Gastroesophageal sphincter (tissue), 3 donors: ENCODE results near the gene CERS3.

ENCODE experiments used
- EP300 ChIP-seq: sonication (generic); formaldehyde crosslinking; IDR thresholded peaks from one replicate; pipeline ENCODE4 v1.6.1; 2017; ENCODE audit warnings: antibody characterized with exemption, mild to moderate bottlenecking
- POLR2A ChIP-seq, 2 donors: fragments of 450-650 bp; IDR thresholded peaks; one replicate each; pipeline ENCODE4 v1.6.1; 2017; ENCODE audit warnings: antibody characterized with exemption in 2 of 2, mild to moderate bottlenecking in 2 of 2, moderate library complexity in 1 of 2
- POLR2AphosphoS5 ChIP-seq: sonication (generic); formaldehyde crosslinking; IDR thresholded peaks from one replicate; pipeline ENCODE4 v1.6.1; 2017; ENCODE audit warnings: antibody characterized with exemption
- TF ChIP-seq, protein P1 (sequence below), 4 experiments: fragments of 200-600 bp in 2 of 4; fragments of 450-650 bp in 2 of 4; sonication (generic) in 1 of 4; IDR thresholded peaks; one replicate each; pipeline ENCODE4 v1.5.1; 2017 to 2019; ENCODE audit warnings: antibody characterized with exemption in 4 of 4, mild to moderate bottlenecking in 2 of 4, moderate library complexity in 2 of 4

DNA sequence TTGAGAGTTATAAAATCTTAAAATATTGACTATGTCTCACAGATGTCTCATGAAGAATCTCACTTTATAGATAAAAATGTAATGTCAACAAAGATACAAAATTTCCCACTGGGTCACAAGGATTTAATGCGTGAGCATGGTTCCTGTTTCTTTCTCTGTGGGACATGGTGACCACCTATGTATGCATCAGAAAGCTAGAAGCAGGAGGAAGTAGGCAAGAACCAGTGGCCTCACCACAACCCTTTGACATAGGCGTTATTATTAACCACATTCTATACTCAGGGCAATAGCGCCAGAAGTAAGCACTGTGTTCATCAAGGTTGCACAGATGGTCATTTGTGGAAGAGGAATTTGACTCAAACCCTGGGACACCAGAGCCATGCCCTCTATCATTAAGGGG lies 175.3 kb downstream of the CERS3 start:
- TF ChIP-seq POLR2A (IDR thresholded peaks at IDR 0.05) (no peak), EP300 (no peak), POLR2AphosphoS5 (no peak)
- TF ChIP-seq, protein P1, sequence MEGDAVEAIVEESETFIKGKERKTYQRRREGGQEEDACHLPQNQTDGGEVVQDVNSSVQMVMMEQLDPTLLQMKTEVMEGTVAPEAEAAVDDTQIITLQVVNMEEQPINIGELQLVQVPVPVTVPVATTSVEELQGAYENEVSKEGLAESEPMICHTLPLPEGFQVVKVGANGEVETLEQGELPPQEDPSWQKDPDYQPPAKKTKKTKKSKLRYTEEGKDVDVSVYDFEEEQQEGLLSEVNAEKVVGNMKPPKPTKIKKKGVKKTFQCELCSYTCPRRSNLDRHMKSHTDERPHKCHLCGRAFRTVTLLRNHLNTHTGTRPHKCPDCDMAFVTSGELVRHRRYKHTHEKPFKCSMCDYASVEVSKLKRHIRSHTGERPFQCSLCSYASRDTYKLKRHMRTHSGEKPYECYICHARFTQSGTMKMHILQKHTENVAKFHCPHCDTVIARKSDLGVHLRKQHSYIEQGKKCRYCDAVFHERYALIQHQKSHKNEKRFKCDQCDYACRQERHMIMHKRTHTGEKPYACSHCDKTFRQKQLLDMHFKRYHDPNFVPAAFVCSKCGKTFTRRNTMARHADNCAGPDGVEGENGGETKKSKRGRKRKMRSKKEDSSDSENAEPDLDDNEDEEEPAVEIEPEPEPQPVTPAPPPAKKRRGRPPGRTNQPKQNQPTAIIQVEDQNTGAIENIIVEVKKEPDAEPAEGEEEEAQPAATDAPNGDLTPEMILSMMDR (IDR thresholded peaks at IDR 0.05): no peak
